A172 (cell line): ENCODE data around the gene FBLN7. TPM values are rescaled to one million over a fixed set of nuclear protein-coding genes. Genes with fewer than 3 reads are reported as not detected.
"Not testable (repeated sequence)": the region's sequence is repeated elsewhere in the genome, so short reads cannot be mapped to it uniquely, and the experiment has no call there.

Source experiments
- DNase-seq: peaks from one replicate; pipeline ENCODE4 v3.0.0-alpha.2; 2015; ENCODE audit warnings: low spot score
- total RNA-seq: library from RNA; depleted of rRNA; stranded (reverse); fragments of >200 nt; shearing (Covaris generic); gene quantifications from 2 replicates; pipeline ENCODE4 v1.2.3, GENCODE V29; 2014; rRNA removed

Gene FBLN7
- 1.5 and 2.9 TPM in 2 replicates for total RNA-seq

DNA sequence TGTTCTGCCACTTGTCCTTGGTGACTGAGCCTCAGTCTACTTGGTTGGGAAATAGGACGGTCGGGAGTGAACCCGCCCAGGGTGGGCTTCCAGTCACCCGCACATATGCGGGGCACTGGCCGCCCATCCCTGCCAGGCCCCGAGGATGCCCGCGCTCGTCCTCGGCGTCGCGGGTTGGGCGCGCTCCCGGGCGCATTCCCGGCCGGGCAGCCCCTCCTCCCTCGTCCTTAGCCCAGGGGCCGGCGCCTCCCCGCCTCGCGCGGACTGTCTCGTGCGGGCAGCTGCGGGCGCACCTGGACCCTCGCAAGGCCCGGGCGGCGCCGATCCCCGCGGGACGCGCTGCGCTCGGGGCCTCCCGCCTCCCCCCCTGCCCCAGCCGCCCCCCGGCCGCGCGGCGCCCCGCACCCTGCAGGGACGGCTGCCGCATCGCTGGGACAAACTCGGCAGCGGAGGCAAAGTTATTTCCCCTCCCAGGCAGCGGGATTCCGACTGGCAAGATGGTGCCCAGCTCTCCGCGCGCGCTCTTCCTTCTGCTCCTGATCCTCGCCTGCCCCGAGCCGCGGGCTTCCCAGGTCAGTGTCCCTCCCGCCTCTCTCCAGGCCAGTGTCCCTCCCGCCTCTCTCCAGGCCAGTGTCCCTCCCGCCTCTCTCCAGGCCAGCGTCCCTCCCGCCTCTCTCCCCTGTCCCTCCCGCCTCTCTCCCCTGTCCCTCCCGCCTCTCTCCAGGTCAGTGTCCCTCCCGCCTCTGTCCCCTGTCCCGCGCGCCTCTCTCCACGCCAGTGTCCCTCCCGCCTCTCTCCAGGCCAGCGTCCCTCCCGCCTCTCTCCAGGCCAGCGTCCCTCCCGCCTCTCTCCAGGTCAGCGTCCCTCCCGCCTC lies at the start of gene FBLN7:
FBLN7 (plus strand) TSS at position 227 of the 874 bp plus-strand sequence; CDS start at position 498, 271 bp downstream.
- no peak for DNase-seq

GRCh38 chr2:112089375-112089774 lies 48.8 kb upstream of the FBLN7 start:
- no peak for DNase-seq

GRCh38 chr2:112092286-112093041 lies 45.7 kb upstream of the FBLN7 start:
- peak; percentile 72 for DNase-seq

DNA sequence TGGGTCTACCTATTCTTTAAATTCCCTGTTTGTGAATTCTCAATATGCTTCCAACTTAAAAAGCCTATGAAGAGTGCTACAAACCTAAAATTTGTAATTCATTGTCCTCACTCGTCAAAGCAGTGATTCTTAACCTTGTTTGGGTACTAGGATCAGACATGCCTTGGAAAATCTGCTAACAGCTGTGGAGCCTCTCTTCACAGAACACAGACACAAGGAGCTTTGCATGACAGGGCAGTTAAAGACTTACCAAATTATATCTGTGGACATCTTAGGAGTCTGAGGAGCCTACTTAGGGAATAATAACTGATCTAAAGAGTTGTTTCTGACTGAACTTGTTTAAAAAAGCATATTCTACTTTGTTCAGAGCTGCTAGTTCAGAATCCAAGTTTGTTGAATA lies 45.0 kb upstream of the FBLN7 start:
- no peak for DNase-seq

DNA sequence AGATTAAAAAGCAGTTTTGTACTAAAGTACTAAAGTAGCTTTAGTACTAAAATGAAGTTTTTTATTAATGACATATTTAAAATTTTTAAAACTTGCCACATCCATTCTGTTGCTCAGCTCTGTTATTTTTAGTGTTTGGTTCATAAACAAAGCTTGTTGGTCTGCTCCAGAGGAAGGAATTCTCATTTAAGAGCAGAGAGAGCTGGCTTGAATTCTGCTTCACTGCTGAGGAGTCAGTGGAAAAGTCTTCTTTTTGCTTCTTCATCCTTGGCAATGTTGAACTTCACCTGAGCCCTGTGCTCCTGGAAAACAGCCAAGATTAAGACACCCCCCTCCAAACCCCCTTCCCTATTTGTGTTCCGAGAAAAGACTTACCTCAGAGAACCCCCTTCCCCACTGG lies 42.5 kb upstream of the FBLN7 start:
- DNase-seq = no peak

DNA sequence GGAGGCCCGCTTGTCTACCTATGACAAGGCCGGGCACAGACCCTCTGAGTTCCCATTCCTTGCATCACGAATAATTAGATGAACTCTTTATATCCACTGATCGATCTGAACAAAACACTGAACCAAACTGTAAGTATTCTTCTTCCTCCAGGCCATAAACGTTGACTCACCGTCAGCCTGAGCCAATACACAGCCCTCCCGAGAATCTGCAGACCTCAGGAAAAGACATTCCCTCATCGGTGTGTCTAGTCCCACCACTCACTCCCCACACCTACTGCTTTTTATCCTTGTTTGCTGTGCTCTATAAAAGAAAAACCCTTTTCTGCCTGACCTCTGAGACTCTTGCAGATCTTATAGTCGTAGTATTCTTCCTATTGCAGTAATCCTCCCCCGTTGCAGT lies 42.1 kb upstream of the FBLN7 start:
- DNase-seq = no peak

DNA sequence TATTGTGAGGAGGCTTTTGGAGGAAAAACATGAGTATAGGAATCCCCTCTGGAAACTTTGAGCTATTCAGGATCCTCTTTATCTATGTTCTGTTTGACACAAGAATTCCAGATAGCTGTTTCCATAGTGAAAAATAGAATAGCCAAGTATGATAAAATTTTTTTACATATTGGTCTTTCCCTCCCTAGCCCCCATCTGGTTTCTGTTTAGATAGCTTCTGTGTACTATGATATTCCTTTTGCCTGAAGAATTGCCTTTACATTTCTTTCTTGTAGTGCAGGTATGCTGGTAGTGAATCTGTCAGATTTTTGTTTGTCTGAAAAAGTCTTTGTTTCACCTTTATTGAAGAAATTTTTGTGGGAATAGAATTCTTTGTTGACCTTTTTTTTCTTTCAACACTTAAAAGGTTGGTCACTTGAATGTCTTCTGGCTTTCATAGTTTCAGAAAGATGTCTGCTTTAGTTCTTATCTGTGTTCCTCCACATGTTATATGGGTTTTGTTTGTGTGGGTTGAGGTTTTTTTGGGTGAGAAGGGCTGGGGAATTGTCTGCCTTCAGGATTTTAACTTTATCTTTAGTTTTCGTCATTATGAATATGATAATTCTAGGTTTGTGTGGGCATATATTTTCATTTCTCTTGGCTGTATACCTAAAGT lies 29.9 kb upstream of the FBLN7 start:
- DNase-seq = no peak

DNA sequence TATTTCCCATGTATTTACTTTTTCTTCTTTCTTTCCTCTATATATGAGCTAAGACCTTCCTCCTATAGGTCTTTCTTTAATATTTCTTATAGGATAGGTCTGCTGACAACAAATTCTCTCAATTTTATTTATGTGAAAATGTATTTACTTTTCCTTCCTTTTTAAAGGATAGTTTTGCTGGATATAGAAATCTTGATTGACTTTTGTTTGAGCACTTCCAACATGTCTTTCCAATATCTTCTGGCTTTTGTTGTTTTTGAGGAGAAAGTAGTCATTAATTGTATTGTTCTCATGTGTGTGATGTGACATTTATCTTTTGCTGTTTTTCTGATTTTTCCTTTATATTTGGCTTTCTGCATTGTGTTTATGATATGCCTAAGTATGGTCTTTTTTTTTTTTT lies 28.9 kb upstream of the FBLN7 start:
- DNase-seq = no peak

DNA sequence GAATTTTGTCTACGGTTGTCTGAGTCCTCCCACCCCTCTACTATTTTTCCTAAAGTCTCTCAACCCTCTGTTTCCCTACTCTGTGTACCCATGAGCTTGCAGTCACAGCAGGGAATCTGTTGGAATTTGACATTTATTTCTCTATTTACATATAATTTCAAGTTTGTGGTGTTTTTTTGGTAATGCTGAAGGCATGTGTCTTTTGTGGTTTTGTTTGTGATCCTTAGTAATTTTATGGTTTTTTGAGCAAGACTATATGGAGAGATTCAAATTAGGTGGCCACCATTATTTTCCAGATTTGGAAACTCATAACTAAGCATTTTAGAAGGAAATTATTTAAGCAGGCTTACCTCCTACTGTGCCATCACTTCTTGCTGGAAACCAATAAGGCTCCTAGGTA lies 27.2 kb upstream of the FBLN7 start:
- DNase-seq = no peak

GRCh38 chr2:112113354-112113753 lies 24.8 kb upstream of the FBLN7 start:
- not testable (repeated sequence) for DNase-seq

DNA sequence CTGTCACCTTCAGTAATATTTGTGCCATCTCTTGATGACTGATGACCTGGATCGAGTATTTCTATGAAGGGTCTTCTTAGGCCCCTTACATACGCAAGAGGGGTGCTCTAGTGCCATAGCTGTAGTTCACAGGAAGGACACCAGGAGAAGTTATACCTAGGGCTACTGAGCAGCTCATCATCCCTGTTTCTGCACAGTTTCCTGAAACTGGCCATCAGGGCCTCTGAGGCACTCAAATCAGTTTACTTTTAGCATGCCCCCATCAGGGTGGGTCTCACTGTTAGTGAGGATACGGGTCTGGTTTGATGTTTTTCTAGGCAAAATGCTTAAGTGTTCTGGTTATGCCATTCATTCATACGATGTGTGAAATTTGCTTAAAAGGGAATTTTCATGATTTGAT lies 20.0 kb upstream of the FBLN7 start:
- DNase-seq = no peak

DNA sequence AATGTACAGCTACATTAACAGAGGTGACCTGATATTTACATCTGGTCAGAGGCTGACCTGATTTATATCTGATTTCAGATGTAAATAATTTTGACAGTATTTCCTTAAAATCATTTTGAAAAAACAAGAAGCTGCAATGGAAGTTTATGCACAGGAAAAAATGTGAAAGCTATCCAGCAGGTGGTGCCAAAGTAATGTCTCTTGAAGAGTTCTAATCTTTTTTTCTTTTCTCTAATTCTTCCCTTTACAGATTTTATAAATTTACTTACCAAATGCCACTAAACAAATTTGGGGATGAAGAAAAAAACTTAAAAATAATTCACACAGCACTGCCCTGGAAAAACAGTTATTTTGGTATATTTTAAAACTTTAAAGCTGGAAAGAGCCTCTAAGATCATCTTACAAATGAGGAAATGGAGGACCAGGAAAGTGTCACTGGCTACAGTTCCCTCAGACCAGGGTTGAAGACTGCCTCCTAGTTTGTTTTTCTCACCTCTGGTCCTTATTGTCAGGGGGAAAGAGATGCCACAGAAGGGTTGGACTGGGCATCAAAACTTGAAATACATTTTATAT lies 16.4 kb upstream of the FBLN7 start:
- peak; percentile 53 for DNase-seq

DNA sequence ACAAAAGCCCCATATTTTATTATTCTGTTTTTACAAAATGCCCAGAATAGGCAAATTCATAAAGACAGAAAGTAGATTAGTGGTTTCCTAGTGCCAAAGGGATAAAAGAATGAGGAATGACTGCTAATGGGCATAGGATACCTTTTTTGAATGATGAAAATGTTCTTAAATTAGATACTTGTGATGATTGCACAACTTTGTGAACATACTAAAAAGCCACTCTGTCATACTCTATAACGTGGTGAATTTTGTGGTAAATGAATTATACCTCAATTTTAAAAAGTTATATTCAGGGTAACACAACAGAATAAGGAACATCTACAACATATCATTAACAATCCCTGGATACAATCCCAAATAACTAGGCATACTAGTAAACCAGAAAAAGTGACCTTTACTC lies 9.1 kb upstream of the FBLN7 start:
- no peak for DNase-seq

DNA sequence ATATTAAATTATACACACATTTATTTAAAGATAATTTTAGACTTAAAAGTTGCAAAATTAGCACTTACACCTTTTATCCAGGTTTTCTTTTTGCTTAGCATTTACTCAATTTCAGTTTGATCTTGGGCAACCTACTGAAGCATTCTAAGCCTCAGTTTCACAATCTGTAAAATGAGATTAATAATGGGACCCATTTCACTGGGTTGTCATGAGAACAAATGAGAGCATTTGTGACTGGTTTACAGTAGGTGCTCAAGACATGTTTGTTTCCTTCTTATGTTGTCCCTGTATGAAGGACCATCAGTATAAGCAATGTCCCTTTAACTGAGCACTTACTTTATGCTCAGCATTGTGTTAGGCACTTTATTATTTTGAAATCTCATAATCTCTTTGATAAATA lies 4.8 kb upstream of the FBLN7 start:
- no peak for DNase-seq

DNA sequence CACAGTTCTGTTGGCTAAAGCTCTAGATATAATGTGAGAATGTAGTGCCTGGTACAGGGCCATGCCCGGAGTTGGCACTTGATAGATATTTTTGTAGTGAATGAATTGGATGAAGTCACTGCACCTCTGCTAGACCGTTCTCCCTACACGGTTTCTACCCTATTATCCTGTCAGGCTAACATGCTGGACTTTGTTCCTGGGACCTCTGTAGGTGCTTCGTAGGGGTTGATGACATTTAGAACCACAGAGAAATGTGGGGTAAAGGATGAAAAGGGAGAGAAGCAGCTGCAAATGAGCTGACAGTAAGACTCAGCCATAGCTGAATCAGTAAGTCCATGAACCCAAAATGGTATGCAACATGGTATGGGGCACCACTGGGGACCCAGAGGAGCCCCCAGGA lies 4.1 kb upstream of the FBLN7 start:
- no peak for DNase-seq

DNA sequence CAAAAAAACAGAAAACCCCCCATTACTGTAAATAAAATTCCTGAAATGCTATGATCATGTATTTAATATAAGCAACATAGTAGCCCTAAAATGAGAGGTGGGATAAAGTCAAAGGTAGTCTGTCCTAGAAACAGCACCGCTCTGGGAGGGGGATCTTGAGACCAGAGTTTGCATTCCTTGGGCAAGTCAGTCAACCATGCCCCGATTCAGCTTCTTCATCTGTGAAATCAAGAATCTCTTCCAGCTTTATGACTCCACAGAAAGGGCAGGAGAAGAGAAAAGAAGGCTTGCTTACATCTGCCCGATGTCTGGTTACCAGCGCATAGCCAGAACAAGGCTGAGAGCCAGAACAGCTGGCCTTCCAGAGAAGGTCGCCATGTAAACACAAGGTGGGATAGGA lies 2.1 kb upstream of the FBLN7 start:
- DNase-seq = no peak

- no peak for DNase-seq
Measured at GRCh38 chr2:112137516-112138158, 548 bp upstream of the FBLN7 start.

DNA sequence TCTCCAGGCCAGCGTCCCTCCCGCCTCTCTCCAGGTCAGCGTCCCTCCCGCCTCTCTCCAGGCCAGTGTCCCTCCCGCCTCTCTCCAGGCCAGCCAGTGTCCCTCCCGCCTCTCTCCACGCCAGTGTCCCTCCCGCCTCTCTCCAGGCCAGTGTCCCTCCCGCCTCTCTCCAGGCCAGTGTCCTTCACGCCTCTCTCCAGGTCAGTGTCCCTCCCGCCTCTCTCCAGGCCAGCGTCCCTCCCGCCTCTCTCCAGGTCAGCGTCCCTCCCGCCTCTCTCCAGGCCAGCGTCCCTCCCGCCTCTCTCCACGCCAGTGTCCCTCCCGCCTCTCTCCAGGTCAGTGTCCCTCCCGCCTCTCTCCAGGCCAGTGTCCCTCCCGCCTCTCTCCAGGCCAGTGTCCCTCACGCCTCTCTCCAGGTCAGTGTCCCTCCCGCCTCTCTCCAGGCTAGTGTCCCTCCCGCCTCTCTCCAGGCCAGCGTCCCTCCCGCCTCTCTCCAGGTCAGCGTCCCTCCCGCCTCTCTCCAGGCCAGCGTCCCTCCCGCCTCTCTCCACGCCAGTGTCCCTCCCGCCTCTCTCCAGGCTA lies 939 bp downstream of the FBLN7 start:
- not testable (repeated sequence) for DNase-seq

- DNase-seq = not testable (repeated sequence)
Measured at GRCh38 chr2:112139661-112140204, 1.5 kb downstream of the FBLN7 start.

GRCh38 chr2:112140205-112140802 lies 2.1 kb downstream of the FBLN7 start:
- no peak for DNase-seq
